SH-SY5Y (cell line): ENCODE measurements around the gene SULT1C2.

ENCODE experiments used
- GATA2 ChIP-seq: IDR thresholded peaks from 2 replicates; pipeline ENCODE4 v1.6.1; 2011; ENCODE audit warnings: mild to moderate bottlenecking, low read depth, low read length
- GATA3 ChIP-seq: IDR thresholded peaks from 2 replicates; pipeline ENCODE4 v1.6.1; 2011; ENCODE audit warnings: low read depth, mild to moderate bottlenecking, low read length, moderate library complexity

DNA sequence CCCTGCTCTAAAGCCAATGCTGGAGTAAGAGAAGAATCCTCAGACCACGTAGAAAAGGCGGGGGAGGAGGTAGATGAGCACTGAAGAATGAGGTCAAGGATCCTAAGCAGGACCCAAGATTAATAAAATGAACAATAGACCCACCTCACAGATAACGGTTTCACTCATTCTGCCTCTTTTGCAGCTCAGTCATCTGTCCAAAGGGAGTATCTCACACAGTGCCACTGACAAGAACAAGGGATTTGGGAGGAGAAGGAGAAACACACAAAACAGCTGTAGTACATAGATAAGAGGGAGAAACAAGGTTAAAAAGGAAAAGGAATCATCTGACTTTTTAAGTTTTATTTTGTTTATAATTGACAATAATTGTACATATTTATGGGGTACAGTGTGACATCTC lies 58.1 kb downstream of the SULT1C2 start:
- TF ChIP-seq GATA2 (no peak), GATA3 (no peak)
